Mesendoderm (in vitro differentiated cells): Measurements from ENCODE around the gene CBX8.

ENCODE experiments used
- DNase-seq: peaks from one replicate; pipeline ENCODE4 v3.0.0; 2013
- H2AK5ac ChIP-seq: 2 replicates; pipeline ENCODE4 v1.6.1; 2013; ENCODE audit warnings: low read length, inconsistent platforms
- H2BK120ac ChIP-seq: 2 replicates; pipeline ENCODE4 v1.6.1; 2013; ENCODE audit warnings: low read depth, mild to moderate bottlenecking, low read length, moderate library complexity, mixed read lengths
- H2BK15ac ChIP-seq: replicated peaks from 2 replicates; pipeline ENCODE4 v1.6.1; 2013; ENCODE audit warnings: low read depth, mild to moderate bottlenecking, moderate library complexity
- H2BK5ac ChIP-seq: 2 replicates; pipeline ENCODE4 v1.6.1; 2013; ENCODE audit warnings: low read length, inconsistent platforms
- H3K18ac ChIP-seq: 2 replicates; pipeline ENCODE4 v1.6.1; 2013; ENCODE audit warnings: mild to moderate bottlenecking, low read length, mixed read lengths
- H3K23ac ChIP-seq: one replicate; pipeline ENCODE4 v1.6.1; 2013; ENCODE audit warnings: low read length
- H3K27ac ChIP-seq: 2 replicates; pipeline ENCODE4 v1.5.1; 2013; ENCODE audit warnings: low read depth, mild to moderate bottlenecking, inconsistent platforms, low read length, moderate library complexity
- H3K27me3 ChIP-seq: 2 replicates; pipeline ENCODE4 v1.6.1; 2013; ENCODE audit warnings: low read length, control low read depth, mild to moderate bottlenecking, inconsistent platforms; ENCODE audit not compliant: insufficient read depth, poor library complexity
- H3K36me3 ChIP-seq: 2 replicates; pipeline ENCODE4 v1.6.1; 2013; ENCODE audit warnings: low read length, inconsistent platforms; ENCODE audit not compliant: control insufficient read depth, insufficient read depth
- H3K4ac ChIP-seq: one replicate; pipeline ENCODE4 v1.6.1; 2013; ENCODE audit warnings: low read depth, mild to moderate bottlenecking, low read length, moderate library complexity
- H3K4me1 ChIP-seq: 2 replicates; pipeline ENCODE4 v1.6.1; 2013; ENCODE audit warnings: low read depth, low read length, inconsistent platforms; ENCODE audit not compliant: control insufficient read depth
- H3K4me2 ChIP-seq: 2 replicates; pipeline ENCODE4 v1.6.1; 2013; ENCODE audit warnings: low read length
- H3K4me3 ChIP-seq: 2 replicates; pipeline ENCODE4 v1.5.1; 2013; ENCODE audit warnings: mild to moderate bottlenecking, low read length
- H3K56ac ChIP-seq: one replicate; pipeline ENCODE4 v1.6.1; 2013; ENCODE audit warnings: low read length
- H3K79me1 ChIP-seq: 2 replicates; pipeline ENCODE4 v1.6.1; 2013; ENCODE audit warnings: low read length, inconsistent platforms
- H3K79me2 ChIP-seq: 2 replicates; pipeline ENCODE4 v1.6.1; 2013; ENCODE audit warnings: mild to moderate bottlenecking, low read length; ENCODE audit not compliant: control insufficient read depth, insufficient read depth
- H3K9ac ChIP-seq: 2 replicates; pipeline ENCODE4 v1.6.1; 2013; ENCODE audit warnings: low read length, inconsistent platforms
- H4K5ac ChIP-seq: one replicate; pipeline ENCODE4 v1.6.1; 2013; ENCODE audit warnings: low read length
- H4K8ac ChIP-seq: one replicate; pipeline ENCODE4 v1.6.1; 2013; ENCODE audit warnings: low read depth, mild to moderate bottlenecking, control low read depth, low read length, moderate library complexity
- WGBS: extraction: QIAGEN DNeasy Blood & Tissue Kit; methylation state at CpG from one replicate; pipeline ENCODE4 v1.1.7; 2013; ENCODE audit warnings: low lambda C conversion rate, missing lambda C conversion rate; ENCODE audit not compliant: insufficient coverage; ENCODE audit errors: extremely low coverage; 5-methylcytosine and 5-hydroxymethylcytosine counted together

Gene CBX8

GRCh38 chr17:79813297-79814126 is 16.6 kb upstream of the CBX8 start:
- no peak overlapping the region for H3K23ac ChIP-seq
- H3K4me2 ChIP-seq: no peak overlapping the region
- H3K27me3 ChIP-seq: peaks cover 76% of the 10 kb centered on the region
- H3K4me1 ChIP-seq: peaks cover 3% of the 10 kb centered on the region
- DNase-seq: no peak
- H2BK15ac ChIP-seq: peak overlapping the region; percentile 86
- no peak overlapping the region for H2BK5ac ChIP-seq
- no peaks in the 10 kb centered on the region for H3K79me1 ChIP-seq
- H2BK120ac ChIP-seq: peak overlapping the region; percentile 78
- WGBS: no CpG with 5 or more reads among the region's 89 CpGs
- H3K9ac ChIP-seq: no peak overlapping the region
- H2AK5ac ChIP-seq: no peak overlapping the region
- peak overlapping the region; percentile 98 for H3K18ac ChIP-seq
- H3K4ac ChIP-seq: peak overlapping the region; percentile 93
- H3K79me2 ChIP-seq: no peaks in the 10 kb centered on the region
- H3K36me3 ChIP-seq: no peaks in the 10 kb centered on the region
- peak overlapping the region; percentile 56 for H3K56ac ChIP-seq
- H4K8ac ChIP-seq: peak overlapping the region; percentile 94
- no peak overlapping the region for H3K27ac ChIP-seq
- no peak overlapping the region for H4K5ac ChIP-seq
- H3K4me3 ChIP-seq: no peak overlapping the region

- H2BK5ac ChIP-seq: no peak overlapping the region
- no peaks in the 10 kb centered on the region for H3K79me2 ChIP-seq
- H3K27ac ChIP-seq: no peak overlapping the region
- H3K4me1 ChIP-seq: peaks cover 3% of the 10 kb centered on the region
- no peak overlapping the region for H3K4me2 ChIP-seq
- no peak overlapping the region for H4K8ac ChIP-seq
- H3K36me3 ChIP-seq: no peaks in the 10 kb centered on the region
- peak overlapping the region; percentile 98 for H3K18ac ChIP-seq
- H2BK120ac ChIP-seq: peak overlapping the region; percentile 78
- H3K4ac ChIP-seq: no peak overlapping the region
- no peak for DNase-seq
- no peak overlapping the region for H3K4me3 ChIP-seq
- peak overlapping the region; percentile 64 for H3K56ac ChIP-seq
- no peak overlapping the region for H3K9ac ChIP-seq
- H4K5ac ChIP-seq: no peak overlapping the region
- H3K79me1 ChIP-seq: no peaks in the 10 kb centered on the region
- peaks cover 80% of the 10 kb centered on the region for H3K27me3 ChIP-seq
- peak overlapping the region; percentile 8 for H2BK15ac ChIP-seq
- H3K23ac ChIP-seq: no peak overlapping the region
- H2AK5ac ChIP-seq: no peak overlapping the region
- WGBS: no CpG with 5 or more reads among the region's 72 CpGs
These were observed 15.7 kb upstream of the CBX8 start for GRCh38 chr17:79812353-79813258.

GRCh38 chr17:79811868-79812352 is 15.0 kb upstream of the CBX8 start:
- peaks cover 3% of the 10 kb centered on the region for H3K4me1 ChIP-seq
- no peak overlapping the region for H3K9ac ChIP-seq
- H2BK120ac ChIP-seq: no peak overlapping the region
- no peaks in the 10 kb centered on the region for H3K79me1 ChIP-seq
- no peak overlapping the region for H4K5ac ChIP-seq
- no peak overlapping the region for H2AK5ac ChIP-seq
- H3K4me2 ChIP-seq: no peak overlapping the region
- H3K79me2 ChIP-seq: no peaks in the 10 kb centered on the region
- H3K4me3 ChIP-seq: no peak overlapping the region
- no peak overlapping the region for H2BK5ac ChIP-seq
- no peak overlapping the region for H3K56ac ChIP-seq
- H3K27ac ChIP-seq: no peak overlapping the region
- no peak overlapping the region for H3K23ac ChIP-seq
- no peak for DNase-seq
- H3K36me3 ChIP-seq: no peaks in the 10 kb centered on the region
- no peak overlapping the region for H2BK15ac ChIP-seq
- no peak overlapping the region for H3K4ac ChIP-seq
- no peak overlapping the region for H3K18ac ChIP-seq
- no peak overlapping the region for H4K8ac ChIP-seq
- no CpG with 5 or more reads among the region's 20 CpGs for WGBS
- H3K27me3 ChIP-seq: peaks cover 80% of the 10 kb centered on the region

GRCh38 chr17:79811011-79811867 is 14.4 kb upstream of the CBX8 start:
- Histone ChIP-seq H3K36me3 (no peaks in the 10 kb centered on the region), H3K79me2 (no peaks in the 10 kb centered on the region), H3K23ac (no peak overlapping the region), H3K4me1 (peaks cover 3% of the 10 kb centered on the region), H3K79me1 (no peaks in the 10 kb centered on the region), H3K27me3 (peaks cover 80% of the 10 kb centered on the region), H2BK15ac (no peak overlapping the region), H3K4me3 (no peak overlapping the region), H3K9ac (no peak overlapping the region), H2BK120ac (no peak overlapping the region), H3K18ac (no peak overlapping the region), H4K8ac (no peak overlapping the region), H3K56ac (peak overlapping the region; percentile 34), H4K5ac (no peak overlapping the region), H2AK5ac (no peak overlapping the region), H3K27ac (no peak overlapping the region), H2BK5ac (no peak overlapping the region), H3K4ac (no peak overlapping the region), H3K4me2 (no peak overlapping the region)
- no CpG with 5 or more reads among the region's 66 CpGs for WGBS
- no peak for DNase-seq
